GM12878 (cell line): ENCODE data around the gene NXPE4. TPM values are rescaled to one million over a fixed set of nuclear protein-coding genes. Genes with fewer than 3 reads are reported as not detected.
"Not testable (repeated sequence)": the region's sequence is repeated elsewhere in the genome, so short reads cannot be mapped to it uniquely, and the experiment has no call there.

Experiments
- ATAC-seq: fragments of 200-7000 bp; cut with Tn5 transposase; 3 replicates; pipeline ENCODE4 v1.9.1; 2020; ENCODE audit warnings: mild to moderate bottlenecking, moderate library complexity
- BruUV-seq: library from RNA; stranded (reverse); fragments of 400-500 nt; replicated peaks from 2 replicates; lab custom pipeline; 2021; lab: Mats Ljungman, UMichigan
- CTCF ChIA-PET: fragments of 300-600 bp; sonication (Branson Sonifier 250); formaldehyde crosslinking; extraction: SDS; loops from one replicate; lab custom pipeline; 2021; ENCODE audit warnings: inconsistent platforms; lab: Yijun Ruan, JAX
- POLR2A ChIA-PET: fragments of 350-600 bp; formaldehyde crosslinking; extraction: SDS; loops from one replicate; lab custom pipeline; 2021; ENCODE audit warnings: inconsistent platforms; lab: Charles Lee
- RAD21 ChIA-PET: fragments of 300-600 bp; sonication (Branson Sonifier 250); formaldehyde crosslinking; loops from one replicate; lab custom pipeline; 2023; ENCODE audit warnings: antibody characterized with exemption; ENCODE audit not compliant: unreplicated experiment; lab: Charles Lee
- SMC1A ChIA-PET: fragments of 300-600 bp; sonication (Branson Sonifier 250); formaldehyde crosslinking; loops from one replicate; lab custom pipeline; 2023; ENCODE audit not compliant: unreplicated experiment, uncharacterized antibody; lab: Charles Lee
- DNase-seq: peaks from one replicate; pipeline ENCODE4 v3.0.0-alpha.2; 2011; ENCODE audit warnings: low read depth, low spot score
- FAIRE-seq: peaks from 3 replicates; lab custom pipeline; 2011; peaks lifted over from hg19 to GRCh38; lab: Jason Lieb, UNC
- H2AFZ ChIP-seq: 2 replicates; pipeline ENCODE4 v1.6.0; 2011; ENCODE audit warnings: low read depth, low read length, control low read depth; ENCODE audit not compliant: control insufficient read depth
- H3K27ac ChIP-seq: 2 replicates; pipeline ENCODE4 v1.5.1; 2011; ENCODE audit warnings: control low read depth; ENCODE audit not compliant: control insufficient read depth, insufficient read depth
- H3K27me3 ChIP-seq, 2 experiments: replicated peaks in 1 of 2; 2 replicates each; pipeline versions ENCODE4 v1.6.0 to v1.6.1; 2011; ENCODE audit warnings: low read length in 1 of 2; ENCODE audit not compliant: control insufficient read depth in 2 of 2, insufficient read depth in 2 of 2
- H3K36me3 ChIP-seq, 2 experiments: 2 replicates each; pipeline ENCODE4 v1.5.1; 2011; ENCODE audit warnings: low read length in 1 of 2; ENCODE audit not compliant: control insufficient read depth in 2 of 2, insufficient read depth in 2 of 2
- H3K4me1 ChIP-seq: 2 replicates; pipeline ENCODE4 v1.6.1; 2011; ENCODE audit warnings: mild to moderate bottlenecking, low read length, moderate library complexity, mixed read lengths; ENCODE audit not compliant: control insufficient read depth, insufficient read depth
- H3K4me2 ChIP-seq: 2 replicates; pipeline ENCODE4 v1.6.0; 2011; ENCODE audit warnings: control low read depth; ENCODE audit not compliant: control insufficient read depth, insufficient read depth
- H3K4me3 ChIP-seq: fragments of 200-600 bp; sonication (generic); 2 replicates; pipeline ENCODE4 v1.5.1; 2016
- H3K79me2 ChIP-seq: 2 replicates; pipeline ENCODE4 v1.6.0; 2011; ENCODE audit warnings: low read length; ENCODE audit not compliant: control insufficient read depth, insufficient read depth
- H3K9ac ChIP-seq: 2 replicates; pipeline ENCODE4 v1.8.0; 2011; ENCODE audit warnings: low read length, control low read depth, mixed read lengths; ENCODE audit not compliant: control insufficient read depth, insufficient read depth
- H3K9me3 ChIP-seq: replicated peaks from 3 replicates; pipeline ENCODE4 v1.5.1; 2011; ENCODE audit warnings: mild to moderate bottlenecking, low read length; ENCODE audit not compliant: control insufficient read depth, insufficient read depth
- H4K20me1 ChIP-seq: 2 replicates; pipeline ENCODE4 v1.6.0; 2011; ENCODE audit not compliant: control insufficient read depth, insufficient read depth
- CBFB ChIP-seq: IDR thresholded peaks from 2 replicates; pipeline ENCODE4 v1.6.1; 2016; ENCODE audit warnings: antibody characterized with exemption, low read depth
- CREB1 ChIP-seq: IDR thresholded peaks from 2 replicates; pipeline ENCODE4 v1.6.1; 2012; ENCODE audit warnings: low read depth, mild to moderate bottlenecking, inconsistent platforms
- CREM ChIP-seq: IDR thresholded peaks from 2 replicates; pipeline ENCODE4 v1.6.1; 2014; ENCODE audit warnings: antibody characterized with exemption, low read depth
- NFIC ChIP-seq: IDR thresholded peaks from 2 replicates; pipeline ENCODE4 v1.6.1; 2012; ENCODE audit warnings: low read depth, mild to moderate bottlenecking, inconsistent platforms, low read length, moderate library complexity
- POU2F2 ChIP-seq: IDR thresholded peaks from 3 replicates; pipeline ENCODE4 v1.6.1; 2011; ENCODE audit warnings: low read depth, mild to moderate bottlenecking, low read length, borderline replicate concordance
- PRDM15 ChIP-seq: fragments of 450-650 bp; formaldehyde crosslinking; IDR thresholded peaks from 2 replicates; pipeline ENCODE4 v1.4.0; 2020; ENCODE audit warnings: mild to moderate bottlenecking, moderate library complexity
- RCOR1 ChIP-seq: conservative IDR thresholded peaks from 2 replicates; pipeline ENCODE4 v1.6.1; 2012; ENCODE audit warnings: low read depth, low read length, improper control_type of control experiment
- SREBF1 ChIP-seq: IDR thresholded peaks from 2 replicates; pipeline ENCODE4 v1.6.1; 2012; ENCODE audit warnings: mild to moderate bottlenecking, low read length
- ZBTB4 ChIP-seq: fragments of 450-650 bp; formaldehyde crosslinking; IDR thresholded peaks from 2 replicates; pipeline ENCODE4 v1.4.0; 2022; ENCODE audit warnings: mild to moderate bottlenecking, moderate library complexity
- ZNF217 ChIP-seq: fragments of 450-650 bp; IDR thresholded peaks from 2 replicates; pipeline ENCODE4 v1.6.1; 2017; ENCODE audit warnings: antibody characterized with exemption, mild to moderate bottlenecking
- ZNF24 ChIP-seq: fragments of 450-650 bp; IDR thresholded peaks from 2 replicates; pipeline ENCODE4 v1.6.1; 2017; ENCODE audit warnings: antibody characterized with exemption, mild to moderate bottlenecking
- ZNF687 ChIP-seq: fragments of 450-650 bp; IDR thresholded peaks from 2 replicates; pipeline ENCODE4 v1.6.1; 2017; ENCODE audit warnings: mild to moderate bottlenecking, moderate library complexity
- WGBS: methylation state at CpG from one replicate; pipeline ENCODE4 v1.1.6; 2016; ENCODE audit warnings: low lambda C conversion rate; ENCODE audit not compliant: insufficient replicate concordance, insufficient coverage; ENCODE audit errors: missing lambda C conversion rate; 5-methylcytosine and 5-hydroxymethylcytosine counted together
- in situ Hi-C: fragments of 300-500 bp; cut with MboI; formaldehyde crosslinking; loops from 9 replicates; pipeline ENCODE4 v1.14.3; 2018; ENCODE audit warnings: mixed read lengths
- intact Hi-C: fragments of 100-400 bp; cut with micrococcal nuclease; formaldehyde crosslinking; loops from one replicate; pipeline ENCODE4 v1.14.2; 2022; ENCODE audit not compliant: unreplicated experiment
- polyA plus RNA-seq, 11 experiments: library from polyadenylated mRNA; depleted of rRNA in 4 of 11; unstranded in 6 of 11; stranded (reverse) in 5 of 11; fragments of >200 nt; fragmentation: Nextera tagmentation in 4 of 11; fragmentation: Illumina TruSeq in 1 of 11; extraction: Ambion mirVana in 4 of 11; extraction: Trizol in 1 of 11; gene quantifications; 1 replicate in 1 of 11; 2 replicates in 10 of 11; pipeline versions ENCODE4 v1.2.1 to v1.2.3, GENCODE V29; 2011 to 2016; ENCODE audit warnings: inconsistent platforms in 2 of 11, missing spikeins in 2 of 11, low read depth in 1 of 11
- total RNA-seq, 4 experiments: library from RNA; depleted of rRNA in 3 of 4; stranded (reverse); fragments of >200 nt in 3 of 4; fragmentation: Illumina TruSeq in 1 of 4; extraction: Trizol in 1 of 4; gene quantifications; 2 replicates each; pipeline versions ENCODE4 v1.2.1 to v1.2.3, GENCODE V29; 2013 to 2021

The NXPE4 gene
- total and polyA plus RNA-seq, 10 of the 15 experiments (the other 5 are each of a cell fraction or from before 2014, with no cell fraction given) = not detected

GRCh38 chr11:114614127-114614720 lies 18.6 kb upstream of the NXPE4 start (continued):
- TF ChIP-seq CREM (no peak), ZBTB4 (CRISPR knock-in tag) (no peak)

GRCh38 chr11:114613094-114613493 lies 17.5 kb upstream of the NXPE4 start:
- H3K27ac ChIP-seq, SMC1A ChIA-PET, H3K9me3 ChIP-seq, H3K4me3 ChIP-seq, in situ Hi-C loops, H2AFZ ChIP-seq, POLR2A ChIA-PET, BruUV-seq, intact Hi-C loops, H3K9ac ChIP-seq, FAIRE-seq, H3K79me2 ChIP-seq, DNase-seq, CTCF ChIA-PET, H4K20me1 ChIP-seq, RAD21 ChIA-PET, H3K27me3 ChIP-seq, H3K36me3 ChIP-seq, H3K4me2 ChIP-seq, ATAC-seq, H3K4me1 ChIP-seq: not testable (repeated sequence)
- WGBS = 0% methylated on average over 9 of the region's 9 CpGs
- TF ChIP-seq PRDM15 (peak; percentile 83), SREBF1 (peak; percentile 49), NFIC (peak; percentile 29; the same call in 1 of the 2 replicates), ZNF687 (peak; percentile 78), CBFB (peak; percentile 67; the same call in 1 of the 2 replicates), CREB1 (0 out of 2 replicates have a peak, but pooled peaks have one; percentile 10), RCOR1 (0 out of 2 replicates have a peak, but pooled peaks have one; percentile 49), POU2F2 (peak; percentile 78; the same call in 1 of the 3 replicates), ZNF24 (peak; percentile 99), ZNF217 (0 out of 2 replicates have a peak, but pooled peaks have one; percentile 18)
